GM19467 (cell line): ENCODE measurements around the gene MASP2.
A peak's percentile ranks its signal among the peaks of the same experiment; 100 is the strongest.
"Not testable (repeated sequence)": the region's sequence is repeated elsewhere in the genome, so short reads cannot be mapped to it uniquely, and the experiment has no call there.

ENCODE experiments used
- ATAC-seq: cut with Tn5 transposase; IDR thresholded peaks from one replicate; pipeline ENCODE4 v1.9.1; 2021; ENCODE audit warnings: mild to moderate bottlenecking, moderate library complexity; ENCODE audit not compliant: unreplicated experiment

MASP2 gene

DNA sequence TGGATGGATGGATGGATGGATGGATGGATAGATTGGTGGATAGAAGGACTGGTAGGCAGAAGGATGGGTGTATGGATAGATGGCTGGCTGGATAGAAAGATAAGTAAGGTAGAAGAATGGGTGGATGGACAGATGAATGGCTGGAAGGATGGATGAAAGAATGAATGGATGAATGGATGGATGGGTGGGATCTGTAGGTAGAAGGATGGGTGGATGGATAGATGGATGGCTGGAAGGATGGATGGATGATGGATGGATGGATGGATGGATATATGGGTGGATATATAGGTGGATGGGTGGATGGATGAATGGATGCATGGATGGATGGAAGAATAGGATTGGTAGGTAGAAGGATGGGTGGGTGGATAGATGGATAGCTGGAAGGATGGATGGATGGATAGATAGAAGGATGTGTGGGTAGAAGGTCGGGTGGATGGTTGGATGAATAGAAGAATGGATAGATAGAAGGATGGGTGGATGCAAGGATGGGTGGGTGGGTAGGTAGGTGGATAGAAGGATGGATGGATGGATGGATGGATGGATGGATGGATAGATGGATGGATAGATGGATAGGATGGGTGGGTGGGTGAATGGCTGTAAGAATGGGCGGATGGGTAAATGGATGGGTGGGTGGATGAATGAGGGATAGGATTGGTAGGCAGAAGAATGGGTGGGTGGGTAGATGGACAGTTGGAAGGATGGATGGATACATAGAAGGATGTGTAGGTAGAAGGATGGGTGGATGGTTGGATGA, 7.5 kb downstream of the MASP2 start:
- ATAC-seq = no peak

DNA sequence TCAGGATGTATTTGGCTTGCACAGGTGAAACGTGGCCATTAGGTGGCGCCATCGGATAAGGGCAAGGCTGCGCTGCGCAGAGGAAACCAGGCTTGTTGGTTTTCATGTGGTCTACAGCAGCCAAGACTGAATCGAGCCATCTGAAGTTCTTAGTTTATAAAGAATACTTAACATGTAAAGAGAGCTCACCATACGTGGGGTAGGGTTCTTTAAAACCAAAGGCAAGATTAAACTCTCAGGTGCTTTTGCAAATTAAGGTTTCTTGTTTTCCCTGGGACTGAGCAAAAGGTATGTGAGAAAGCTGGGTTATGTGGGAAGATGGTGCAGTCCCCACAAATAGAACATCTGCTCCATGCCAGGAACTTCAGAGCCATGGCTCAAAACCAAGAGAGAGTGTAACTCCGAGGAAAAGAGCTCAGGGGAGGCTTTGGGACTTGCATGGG, 9.3 kb downstream of the MASP2 start:
- ATAC-seq = no peak

DNA sequence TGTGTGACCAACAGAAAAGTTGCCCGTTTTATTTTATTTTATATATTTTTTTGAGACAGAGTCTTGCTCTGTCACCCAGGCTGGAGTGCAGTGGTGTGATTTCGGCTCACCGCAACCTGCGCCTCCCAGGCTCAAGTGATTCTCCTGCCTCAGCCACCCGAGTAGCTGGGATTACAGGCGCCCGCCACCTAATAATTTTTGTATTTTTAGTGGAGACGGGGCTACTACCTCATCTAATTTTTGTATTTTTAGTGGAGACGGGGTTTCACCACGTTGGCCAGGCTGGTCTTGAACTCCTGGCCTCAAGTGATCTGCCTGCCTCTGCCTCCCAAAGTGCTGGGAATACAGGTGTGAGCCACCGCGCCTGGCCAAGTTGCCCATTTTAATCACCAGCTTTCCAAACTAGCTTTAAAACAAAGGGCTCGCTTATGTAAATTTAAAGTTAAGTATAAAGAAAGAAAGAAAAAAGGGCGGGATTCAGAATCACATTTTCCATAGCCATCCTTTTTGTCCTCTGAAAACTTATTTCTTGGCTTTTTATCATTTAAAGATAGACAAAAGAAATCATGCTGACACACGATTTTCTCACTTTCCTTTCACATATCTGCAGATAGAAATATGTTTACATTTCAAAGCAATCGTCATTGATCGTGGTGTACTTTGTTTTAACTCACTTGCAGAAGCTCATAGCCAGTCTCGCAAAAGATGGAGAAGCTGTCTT, 9.9 kb downstream of the MASP2 start:
- ATAC-seq = not testable (repeated sequence)

DNA sequence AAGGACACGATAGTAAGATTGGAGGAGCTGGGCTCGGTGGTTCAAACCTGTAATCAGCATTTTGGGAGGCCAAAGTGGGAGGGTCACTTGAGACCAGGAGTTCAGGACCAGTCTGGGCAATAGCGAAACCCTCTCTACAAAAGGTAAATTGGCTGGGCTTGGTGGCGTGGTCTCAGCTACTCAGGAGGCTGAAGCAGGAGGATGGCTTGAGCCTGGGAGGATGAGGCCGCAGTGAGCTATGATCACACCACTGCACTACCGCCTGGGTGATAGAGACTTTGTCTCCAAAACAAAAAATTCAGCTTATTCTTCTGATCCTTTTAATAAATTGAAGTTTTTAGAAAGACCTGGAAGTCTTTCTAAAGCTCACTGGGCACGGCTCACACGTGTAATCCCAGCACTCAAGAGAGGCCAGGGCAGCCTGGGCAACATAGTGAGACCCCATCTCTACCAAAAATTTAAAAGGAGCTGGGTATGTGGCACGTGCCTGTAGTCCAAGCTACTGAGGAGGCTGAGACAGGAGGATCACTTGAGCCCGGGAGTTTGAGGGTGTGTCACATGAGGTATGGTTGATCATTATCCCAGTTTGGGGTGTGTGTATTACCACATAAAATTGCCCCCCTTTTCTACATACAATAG, 15.3 kb downstream of the MASP2 start:
- no peak for ATAC-seq

DNA sequence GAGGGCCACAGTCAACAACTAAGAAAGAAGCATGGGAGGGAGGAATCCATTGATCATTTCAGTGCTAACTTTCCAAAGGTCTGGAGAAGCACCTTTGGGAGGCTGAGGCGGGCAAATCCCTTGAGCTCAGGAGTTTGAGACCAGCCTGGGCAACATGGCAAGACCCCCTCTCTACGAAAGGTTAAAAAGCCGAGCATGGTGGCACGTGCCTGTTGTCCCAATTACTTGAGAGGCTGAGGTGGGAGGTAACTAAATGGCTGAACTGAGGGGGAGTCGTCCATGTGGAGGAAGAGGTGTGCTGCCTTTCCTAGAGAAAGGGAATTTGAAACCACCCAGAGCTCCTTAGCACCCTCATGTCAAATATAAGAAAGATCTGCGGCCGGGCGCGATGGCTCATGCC, 16.2 kb downstream of the MASP2 start:
- no peak for ATAC-seq

DNA sequence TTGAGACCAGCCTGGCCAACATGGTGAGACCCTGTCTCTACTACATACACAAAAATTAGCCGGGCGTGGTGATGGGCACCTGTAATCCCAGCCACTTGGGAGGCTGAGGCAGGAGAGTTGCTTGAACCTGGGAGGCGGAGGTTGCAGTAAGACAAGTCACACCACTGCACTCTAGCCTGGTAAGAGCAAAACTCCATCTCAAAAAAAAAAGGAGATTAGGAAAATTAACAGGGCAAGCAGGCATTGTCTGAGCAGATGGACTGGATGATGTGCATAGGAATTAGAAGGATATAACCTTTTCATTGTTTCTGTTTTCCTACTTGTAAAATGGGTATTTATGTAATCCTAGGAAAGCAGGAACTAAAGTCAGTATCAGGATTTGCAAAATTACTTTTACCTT, 19.0 kb downstream of the MASP2 start:
- ATAC-seq = no peak

DNA sequence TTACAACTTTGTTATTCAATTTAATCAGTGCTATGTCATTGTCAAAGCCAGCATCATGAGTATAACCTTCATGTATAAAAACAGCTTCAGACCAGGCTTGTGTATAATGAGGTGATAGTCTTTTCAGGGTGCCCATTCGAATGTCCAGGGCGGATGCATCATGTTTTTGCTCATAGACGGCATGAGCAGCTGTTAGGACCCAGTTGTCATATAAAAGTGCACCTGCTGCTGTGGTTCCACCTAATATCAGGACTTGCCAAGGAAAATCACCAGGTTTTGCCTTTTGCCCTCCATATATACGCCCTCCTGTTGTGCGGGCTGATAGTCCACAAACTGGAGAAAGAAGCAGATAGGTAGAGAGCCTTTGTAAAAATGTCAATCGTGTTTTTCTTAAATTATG, 19.7 kb downstream of the MASP2 start:
- no peak for ATAC-seq

DNA sequence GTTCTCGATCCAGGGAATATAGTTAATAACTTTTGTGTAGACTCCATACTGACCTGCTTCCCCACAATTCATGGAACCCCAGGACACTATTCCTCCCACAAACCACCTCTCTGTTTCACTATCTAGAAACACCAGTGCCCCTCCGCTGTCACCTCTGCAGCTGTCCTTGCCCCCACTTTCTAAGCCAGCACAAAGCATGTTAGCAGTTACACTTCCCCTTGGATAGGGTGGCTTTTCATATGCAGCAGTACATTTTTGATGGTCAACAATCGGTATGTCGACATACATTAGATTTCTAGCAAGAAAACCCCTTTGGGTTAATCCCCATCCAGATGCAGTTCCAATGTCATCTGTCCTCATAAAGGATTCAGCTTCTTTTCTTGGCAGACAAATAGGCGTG, 20.1 kb downstream of the MASP2 start:
- ATAC-seq = no peak

DNA sequence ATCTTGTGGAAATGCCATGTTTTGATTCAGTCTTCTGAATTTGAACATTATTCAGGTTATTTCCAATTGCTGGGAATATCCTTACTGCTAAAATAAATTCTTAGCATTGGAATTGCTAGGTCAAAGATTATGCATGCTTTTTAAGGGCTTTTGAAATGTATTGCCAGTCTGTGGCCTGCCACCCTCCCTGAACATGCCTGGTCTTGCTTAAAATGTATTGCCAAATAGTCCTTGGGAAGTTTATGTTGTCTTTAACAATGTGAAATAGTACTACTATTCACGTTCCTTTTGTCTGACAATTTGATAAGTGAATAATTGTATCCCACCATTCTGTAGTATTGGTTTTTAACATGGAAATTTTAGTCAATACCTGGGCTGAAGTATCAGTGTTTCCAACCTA, 21.0 kb downstream of the MASP2 start:
- no peak for ATAC-seq

DNA sequence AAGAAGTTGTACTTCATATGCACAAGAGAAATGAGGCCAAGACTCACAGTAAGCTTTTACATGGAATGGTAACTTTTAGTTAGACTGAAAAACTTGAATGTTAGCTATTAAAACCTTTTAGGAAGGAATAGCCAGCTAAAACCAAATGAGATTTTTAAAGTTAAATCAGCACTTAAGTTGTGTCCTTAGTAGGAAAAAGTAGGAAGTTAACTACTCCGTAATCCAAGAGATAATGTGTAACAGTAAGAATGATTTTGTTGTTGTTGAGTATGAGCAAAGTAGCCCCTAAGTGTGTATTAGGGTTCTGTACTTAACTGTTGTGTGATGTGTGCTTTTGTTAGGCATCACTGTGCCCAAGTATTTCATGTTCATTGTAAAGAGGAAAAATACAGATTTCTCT, 21.4 kb downstream of the MASP2 start:
- ATAC-seq = no peak

DNA sequence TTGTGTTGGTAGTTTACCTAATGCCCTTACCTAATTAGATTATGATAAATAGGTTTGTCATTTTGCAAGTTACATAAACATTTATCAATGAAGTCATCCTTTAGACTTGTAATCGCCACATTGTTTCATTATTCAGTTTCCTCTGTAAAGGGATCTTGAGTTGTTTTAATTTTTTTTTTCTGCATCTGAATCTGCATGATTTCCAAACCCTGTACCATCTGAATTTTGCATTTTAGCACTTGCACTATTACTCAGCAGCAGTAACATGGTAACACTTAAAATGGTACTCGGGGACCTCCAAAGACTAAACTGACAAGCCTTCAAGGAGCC, 22.2 kb downstream of the MASP2 start:
- ATAC-seq = no peak

DNA sequence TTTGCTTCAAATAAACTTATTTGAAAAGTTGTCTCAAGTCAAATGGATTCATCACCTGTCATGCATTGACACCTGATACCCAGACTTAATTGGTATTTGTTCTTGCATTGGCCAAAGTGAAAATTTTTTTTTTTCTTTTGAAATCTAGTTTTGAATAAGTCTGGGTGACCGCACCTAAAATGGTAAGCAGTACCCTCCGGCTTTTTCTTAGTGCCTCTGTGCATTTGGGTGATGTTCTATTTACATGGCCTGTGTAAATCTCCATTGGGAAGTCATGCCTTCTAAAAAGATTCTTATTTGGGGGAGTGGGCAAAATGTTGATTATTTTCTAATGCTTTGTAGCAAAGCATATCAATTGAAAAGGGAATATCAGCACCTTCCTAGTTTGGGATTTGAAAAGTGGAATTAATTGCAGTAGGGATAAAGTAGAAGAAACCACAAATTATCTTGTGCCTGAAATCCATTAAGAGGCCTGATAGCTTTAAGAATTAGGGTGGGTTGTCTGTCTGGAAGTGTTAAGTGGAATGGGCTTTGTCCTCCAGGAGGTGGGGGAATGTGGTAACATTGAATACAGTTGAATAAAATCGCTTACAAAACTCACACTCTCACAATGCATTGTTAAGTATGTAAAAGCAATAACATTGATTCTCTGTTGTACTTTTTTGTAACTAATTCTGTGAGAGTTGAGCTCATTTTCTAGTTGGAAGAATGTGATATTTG, 22.7 kb downstream of the MASP2 start:
- no peak for ATAC-seq

DNA sequence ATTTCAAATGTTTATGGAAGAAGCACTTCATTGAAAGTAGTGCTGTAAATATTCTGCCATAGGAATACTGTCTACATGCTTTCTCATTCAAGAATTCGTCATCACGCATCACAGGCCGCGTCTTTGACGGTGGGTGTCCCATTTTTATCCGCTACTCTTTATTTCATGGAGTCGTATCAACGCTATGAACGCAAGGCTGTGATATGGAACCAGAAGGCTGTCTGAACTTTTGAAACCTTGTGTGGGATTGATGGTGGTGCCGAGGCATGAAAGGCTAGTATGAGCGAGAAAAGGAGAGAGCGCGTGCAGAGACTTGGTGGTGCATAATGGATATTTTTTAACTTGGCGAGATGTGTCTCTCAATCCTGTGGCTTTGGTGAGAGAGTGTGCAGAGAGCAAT, 23.8 kb downstream of the MASP2 start:
- ATAC-seq = no peak

DNA sequence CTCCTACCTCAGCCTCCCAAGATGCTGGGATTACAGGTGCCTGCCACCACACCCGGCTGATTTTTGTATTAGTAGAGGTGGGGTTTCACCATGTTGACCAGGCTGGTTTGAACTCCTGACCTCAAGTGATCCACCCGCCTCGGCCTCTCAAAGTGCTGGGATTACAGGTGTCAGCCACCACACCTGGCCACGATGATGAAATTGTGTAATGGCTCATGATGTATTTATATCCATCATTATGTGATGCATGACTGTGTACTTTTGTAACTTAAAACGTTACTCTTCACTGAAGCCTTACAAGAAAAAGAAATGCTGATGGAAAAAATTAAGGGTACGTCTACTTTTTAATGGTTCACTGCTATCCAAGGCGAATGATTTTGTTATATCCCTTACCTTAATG, 27.1 kb downstream of the MASP2 start:
- ATAC-seq = no peak

DNA sequence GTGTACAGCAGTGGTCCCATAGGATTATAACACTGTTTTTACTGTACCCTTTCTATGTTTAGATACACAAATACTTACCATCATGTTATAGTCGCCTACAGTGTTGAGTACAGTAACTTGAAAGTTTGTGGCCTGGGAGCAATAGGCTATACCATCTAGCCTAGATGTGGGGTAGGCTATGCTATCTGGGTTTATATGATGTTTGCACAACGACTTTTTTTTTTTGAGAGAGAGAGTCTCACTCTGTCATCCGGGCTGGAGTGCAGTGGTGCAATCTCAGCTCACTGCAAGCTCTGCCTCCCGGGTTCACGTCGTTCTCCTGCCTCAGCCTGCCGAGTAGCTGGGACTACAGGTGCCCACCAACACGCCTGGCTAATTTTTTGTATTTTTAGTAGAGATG, 27.7 kb downstream of the MASP2 start:
- not testable (repeated sequence) for ATAC-seq

DNA sequence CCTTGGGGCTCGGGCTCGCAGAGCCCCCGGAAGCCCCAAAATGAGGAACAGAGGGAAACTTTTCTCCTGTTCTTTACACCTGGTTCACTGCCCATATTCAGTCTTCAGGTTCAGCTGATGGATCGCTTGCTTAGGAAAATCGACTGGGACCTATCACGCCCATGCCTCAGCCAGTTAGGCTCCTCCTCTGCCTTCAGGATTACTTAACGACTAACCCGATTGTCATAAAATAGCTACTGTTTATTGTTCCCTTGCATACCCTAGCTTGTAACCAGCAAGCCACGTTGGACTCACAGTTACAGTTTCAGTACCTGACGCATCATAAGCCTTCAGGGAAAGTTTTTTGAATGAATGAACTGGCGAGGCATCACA, 33.9 kb downstream of the MASP2 start:
- ATAC-seq = no peak

DNA sequence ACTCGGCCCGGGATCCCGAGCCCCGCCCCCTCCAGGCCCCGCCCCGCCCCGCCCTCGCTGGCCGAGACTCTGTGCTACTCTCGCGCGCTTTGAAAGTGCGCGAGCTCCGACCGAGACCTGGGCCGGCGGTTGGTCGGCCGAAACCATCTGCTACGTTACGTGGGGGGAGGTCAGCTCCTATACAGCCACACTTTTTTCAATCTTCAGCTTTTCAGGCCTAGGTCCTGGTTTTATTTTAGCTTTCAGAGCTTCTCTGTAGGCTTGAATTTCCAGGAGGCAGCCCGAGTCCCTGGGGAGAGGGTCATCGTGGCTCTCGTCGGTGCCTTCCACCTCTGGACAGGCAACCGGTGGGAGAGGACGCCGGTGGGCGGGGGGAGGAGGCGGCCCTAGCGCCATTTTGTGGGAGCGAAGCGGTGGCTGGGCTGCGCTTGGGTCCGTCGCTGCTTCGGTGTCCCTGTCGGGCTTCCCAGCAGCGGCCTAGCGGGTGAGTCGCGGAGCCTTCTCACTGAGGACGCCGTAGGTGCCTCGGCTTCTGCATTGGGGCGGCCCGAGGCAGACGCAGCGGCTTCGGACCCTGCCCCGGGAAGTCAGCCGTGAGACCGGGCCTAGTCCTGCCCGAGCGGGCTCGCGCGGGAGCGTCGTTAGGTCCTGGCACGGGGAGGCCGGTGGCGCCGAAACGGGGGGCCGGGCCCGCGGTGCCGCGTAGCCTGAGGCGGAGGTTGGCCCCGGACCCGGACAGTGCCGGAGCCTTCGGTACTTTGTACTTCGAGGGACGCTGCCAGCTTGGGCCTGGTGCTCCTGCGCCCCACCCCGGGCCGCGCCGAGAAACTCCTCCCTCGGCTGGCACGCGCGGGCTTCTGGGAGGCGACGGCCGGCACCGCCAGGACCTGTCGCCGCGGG, 34.5 kb downstream of the MASP2 start, which contains the start of gene TARDBP:
Gene TARDBP, plus strand, starts transcription at position 395 of the 900 bp plus-strand sequence. CDS start 1,074 bp downstream, outside the sequence.
- peak; percentile 79 for ATAC-seq

DNA sequence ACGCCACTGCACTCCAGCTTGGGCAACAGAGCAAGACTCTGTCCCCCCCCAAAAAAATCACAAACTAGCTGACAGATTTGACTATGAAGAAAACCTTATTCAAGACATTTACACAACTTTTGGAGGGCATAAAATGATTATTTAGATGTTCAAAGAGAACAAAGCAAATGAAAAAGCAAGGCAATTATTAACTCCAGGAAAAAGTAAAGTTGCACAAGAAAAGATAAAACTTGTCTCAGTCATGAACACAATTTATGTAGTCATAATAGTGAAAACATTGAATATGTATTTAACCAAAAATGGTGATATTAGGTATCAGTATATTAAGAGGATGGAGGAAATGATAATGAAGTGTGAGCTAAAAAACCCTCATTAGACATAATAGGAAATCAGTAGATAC, 46.5 kb downstream of the MASP2 start:
- no peak for ATAC-seq

DNA sequence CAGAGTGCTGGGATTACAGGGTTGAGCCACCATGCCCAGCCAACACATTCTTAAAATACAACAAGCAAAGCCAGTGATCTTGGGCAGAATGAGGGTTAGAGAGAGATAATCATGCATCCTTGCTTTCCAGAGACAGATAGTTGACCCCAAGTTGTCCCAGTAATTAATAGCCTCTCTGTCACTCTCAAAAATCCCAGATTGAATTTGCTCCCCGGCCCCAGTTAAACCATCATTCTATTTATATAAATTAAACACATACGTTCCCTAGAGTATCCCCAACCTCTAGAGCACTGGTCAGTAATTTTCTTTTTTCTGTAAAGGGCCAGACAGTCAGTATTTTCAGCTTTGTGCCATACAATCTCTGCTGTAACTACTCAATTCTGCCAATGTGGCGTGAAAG, 50.9 kb downstream of the MASP2 start:
- no peak for ATAC-seq

DNA sequence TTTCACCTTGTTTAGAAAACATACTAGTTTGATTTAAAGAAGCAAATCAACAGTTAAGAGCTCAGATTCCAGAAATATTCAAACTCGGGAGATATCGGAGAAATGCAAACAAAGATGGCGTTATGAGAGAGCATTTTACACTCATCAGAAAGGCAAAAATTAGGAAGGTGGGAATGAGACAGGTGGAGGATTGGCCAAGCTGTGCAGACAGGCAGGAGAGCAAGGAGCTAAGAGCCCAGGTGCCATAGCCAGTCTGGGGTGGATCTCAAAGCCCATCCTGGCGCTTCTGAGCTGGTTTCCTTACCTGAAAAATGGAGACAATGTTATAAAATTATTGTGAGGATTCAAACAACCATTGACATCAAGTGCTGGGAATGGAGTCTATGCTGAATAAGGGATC, 54.2 kb downstream of the MASP2 start:
- no peak for ATAC-seq
